ENCODE measurements around the gene ZFYVE16.
"Not testable (repeated sequence)": the region's sequence is repeated elsewhere in the genome, so short reads cannot be mapped to it uniquely, and the experiment has no call there.

Gene ZFYVE16

GRCh38 chr5:80409367-80409966 lies 1.6 kb downstream of the ZFYVE16 start:
- no peak for DNase-seq (ENCODE audit: low spot score)

GRCh38 chr5:80411589-80412219 lies 3.8 kb downstream of the ZFYVE16 start:
- DNase-seq (ENCODE audit: low spot score), result no peak

GRCh38 chr5:80414113-80414512 lies 6.2 kb downstream of the ZFYVE16 start:
- DNase-seq (ENCODE audit: low spot score), result no peak

GRCh38 chr5:80417973-80418372 lies 10.1 kb downstream of the ZFYVE16 start:
- DNase-seq (ENCODE audit: low spot score), result no peak

- not testable (repeated sequence) for DNase-seq (ENCODE audit: low spot score)
Measured at GRCh38 chr5:80424365-80424764, 16.5 kb downstream of the ZFYVE16 start.

GRCh38 chr5:80435476-80435875 lies 27.6 kb downstream of the ZFYVE16 start:
- DNase-seq (ENCODE audit: low spot score), result no peak

GRCh38 chr5:80437326-80437725 lies 29.5 kb downstream of the ZFYVE16 start:
- DNase-seq (ENCODE audit: low spot score), result no peak

GRCh38 chr5:80438739-80439138 lies 30.9 kb downstream of the ZFYVE16 start:
- no peak for DNase-seq (ENCODE audit: low spot score)

GRCh38 chr5:80439213-80439612 lies 31.3 kb downstream of the ZFYVE16 start:
- DNase-seq (ENCODE audit: low spot score), result no peak

- no peak for DNase-seq (ENCODE audit: low spot score)
Measured at GRCh38 chr5:80442742-80443141, 34.9 kb downstream of the ZFYVE16 start.

- no peak for DNase-seq (ENCODE audit: low spot score)
Measured at GRCh38 chr5:80453366-80453765, 45.5 kb downstream of the ZFYVE16 start.

GRCh38 chr5:80463269-80463668 lies 55.4 kb downstream of the ZFYVE16 start:
- DNase-seq (ENCODE audit: low spot score), result no peak

GRCh38 chr5:80466669-80467485 lies 59.0 kb downstream of the ZFYVE16 start:
- no peak for DNase-seq (ENCODE audit: low spot score)

- DNase-seq (ENCODE audit: low spot score), result no peak
Measured at GRCh38 chr5:80468131-80468530, 60.3 kb downstream of the ZFYVE16 start.

GRCh38 chr5:80470631-80471030 lies 62.8 kb downstream of the ZFYVE16 start:
- not testable (repeated sequence) for DNase-seq (ENCODE audit: low spot score)

- no peak for DNase-seq (ENCODE audit: low spot score)
Measured at GRCh38 chr5:80474929-80475328, 67.1 kb downstream of the ZFYVE16 start.

GRCh38 chr5:80479713-80480112 lies 71.8 kb downstream of the ZFYVE16 start:
- no peak for DNase-seq (ENCODE audit: low spot score)

- no peak for DNase-seq (ENCODE audit: low spot score)
Measured at GRCh38 chr5:80480354-80480753, 72.5 kb downstream of the ZFYVE16 start.

GRCh38 chr5:80481019-80481893 lies 73.4 kb downstream of the ZFYVE16 start:
- DNase-seq (ENCODE audit: low spot score), result peak; percentile 42

GRCh38 chr5:80482578-80482977 lies 74.7 kb downstream of the ZFYVE16 start:
- no peak for DNase-seq (ENCODE audit: low spot score)

- DNase-seq (ENCODE audit: low spot score), result no peak
Measured at GRCh38 chr5:80483636-80484232, 75.9 kb downstream of the ZFYVE16 start.

- no peak for DNase-seq (ENCODE audit: low spot score)
Measured at GRCh38 chr5:80487444-80487828, 79.6 kb downstream of the ZFYVE16 start.
